DOHH2 (cell line): ENCODE results near the gene PPP1R2B.

Source experiments
- H3F3A ChIP-seq: fragments of 200-600 bp; sonication (generic), shearing (Covaris generic); 2 replicates; pipeline ENCODE4 v1.6.0; 2016; ENCODE audit warnings: antibody characterized with exemption, mild to moderate bottlenecking; ENCODE audit not compliant: control insufficient read depth, insufficient read depth
- H3K27ac ChIP-seq: fragments of 200-600 bp; sonication (generic); 2 replicates; pipeline ENCODE4 v1.5.1; 2014; ENCODE audit warnings: low read depth, mild to moderate bottlenecking, low read length, moderate library complexity
- H3K27me3 ChIP-seq: fragments of 200-600 bp; sonication (generic); 2 replicates; pipeline ENCODE4 v1.6.1; 2014; ENCODE audit warnings: mild to moderate bottlenecking, low read length, mixed read lengths; ENCODE audit not compliant: control insufficient read depth
- H3K36me3 ChIP-seq: fragments of 200-600 bp; sonication (generic); 2 replicates; pipeline ENCODE4 v1.6.1; 2014; ENCODE audit warnings: mild to moderate bottlenecking, low read length, moderate library complexity, mixed read lengths; ENCODE audit not compliant: control insufficient read depth
- H3K4me1 ChIP-seq: fragments of 200-600 bp; sonication (generic); 2 replicates; pipeline ENCODE4 v1.6.1; 2014; ENCODE audit warnings: mild to moderate bottlenecking, low read length, mixed read lengths; ENCODE audit not compliant: control insufficient read depth
- H3K4me2 ChIP-seq: fragments of 200-600 bp; sonication (generic); 2 replicates; pipeline ENCODE4 v1.6.0; 2014; ENCODE audit warnings: mild to moderate bottlenecking, low read length, moderate library complexity
- H3K4me3 ChIP-seq: fragments of 200-600 bp; sonication (generic); 2 replicates; pipeline ENCODE4 v1.5.1; 2014; ENCODE audit warnings: mild to moderate bottlenecking, low read length, mixed read lengths
- H3K79me2 ChIP-seq: fragments of 200-600 bp; sonication (generic); 2 replicates; pipeline ENCODE4 v1.6.1; 2014; ENCODE audit warnings: mild to moderate bottlenecking, low read length, mixed read lengths; ENCODE audit not compliant: control insufficient read depth
- H3K9me2 ChIP-seq: fragments of 200-600 bp; sonication (generic); replicated peaks from 2 replicates; pipeline ENCODE4 v1.6.1; 2014; ENCODE audit warnings: mild to moderate bottlenecking, low read length, mixed read lengths; ENCODE audit not compliant: control insufficient read depth
- H3K9me3 ChIP-seq: fragments of 200-600 bp; sonication (generic); 2 replicates; pipeline ENCODE4 v1.6.1; 2014; ENCODE audit warnings: antibody characterized with exemption, low read length, mixed read lengths; ENCODE audit not compliant: control insufficient read depth, insufficient read depth
- H4K20me1 ChIP-seq: fragments of 200-600 bp; sonication (generic); 2 replicates; pipeline ENCODE4 v1.6.0; 2014; ENCODE audit warnings: low read depth, mild to moderate bottlenecking, antibody characterized with exemption, low read length, moderate library complexity; ENCODE audit not compliant: control insufficient read depth, insufficient read depth
- EZH2phosphoT487 ChIP-seq: fragments of 200-600 bp; sonication (generic); IDR thresholded peaks from 2 replicates; pipeline ENCODE4 v1.6.1; 2017; ENCODE audit warnings: borderline replicate concordance, mild to moderate bottlenecking, antibody characterized with exemption, low read length, moderate library complexity, mixed read lengths
- TF ChIP-seq, protein P1 (sequence below): fragments of 200-600 bp; sonication (generic); IDR thresholded peaks from one replicate; pipeline ENCODE4 v1.5.1; 2014; ENCODE audit warnings: antibody characterized with exemption, mild to moderate bottlenecking, low read depth, low read length; ENCODE audit not compliant: poor library complexity, severe bottlenecking

Gene PPP1R2B

DNA sequence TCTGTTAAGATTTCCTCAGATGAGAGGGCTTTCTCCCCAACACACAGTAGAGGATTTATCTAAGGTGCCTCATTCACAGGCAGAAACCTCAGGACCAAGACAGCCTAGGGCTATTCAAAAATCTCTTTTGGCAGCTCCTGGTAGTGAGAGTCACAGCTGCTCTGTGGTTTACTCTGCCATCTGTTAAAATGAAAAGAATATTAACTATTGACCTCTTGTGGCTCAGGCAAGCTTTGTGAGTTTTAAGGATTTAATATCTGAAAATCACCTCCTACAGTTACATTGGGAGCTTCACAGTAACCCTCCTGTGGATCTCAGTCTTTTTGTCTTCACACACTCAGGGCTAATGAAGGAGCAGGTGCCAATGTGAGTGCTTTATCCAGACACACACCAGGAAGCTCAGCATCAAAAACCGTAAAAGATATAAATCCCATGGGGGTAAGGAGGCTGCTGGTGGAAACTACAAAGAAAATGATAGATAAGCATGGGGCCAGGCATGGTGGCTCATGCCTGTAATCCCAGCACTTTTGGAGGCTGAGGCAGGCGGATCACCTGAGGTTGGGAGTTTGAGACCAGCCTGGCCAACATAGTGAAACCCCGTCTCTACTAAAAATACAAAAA, 29.7 kb downstream of the PPP1R2B start:
- Histone ChIP-seq H3K27me3 (no peaks in the 10 kb centered on the region), H3K36me3 (peaks cover 16% of the 10 kb centered on the region), H3K4me3 (no peak overlapping the region), H3F3A (no peaks in the 10 kb centered on the region), H4K20me1 (no peaks in the 10 kb centered on the region), H3K4me1 (peaks cover 53% of the 10 kb centered on the region), H3K9me3 (peaks cover 2% of the 10 kb centered on the region; the same call in 1 of the 2 replicates), H3K9me2 (no peaks in the 10 kb centered on the region), H3K79me2 (no peaks in the 10 kb centered on the region), H3K27ac (no peak overlapping the region), H3K4me2 (peak overlapping the region; percentile 23)
- TF ChIP-seq, protein P1, sequence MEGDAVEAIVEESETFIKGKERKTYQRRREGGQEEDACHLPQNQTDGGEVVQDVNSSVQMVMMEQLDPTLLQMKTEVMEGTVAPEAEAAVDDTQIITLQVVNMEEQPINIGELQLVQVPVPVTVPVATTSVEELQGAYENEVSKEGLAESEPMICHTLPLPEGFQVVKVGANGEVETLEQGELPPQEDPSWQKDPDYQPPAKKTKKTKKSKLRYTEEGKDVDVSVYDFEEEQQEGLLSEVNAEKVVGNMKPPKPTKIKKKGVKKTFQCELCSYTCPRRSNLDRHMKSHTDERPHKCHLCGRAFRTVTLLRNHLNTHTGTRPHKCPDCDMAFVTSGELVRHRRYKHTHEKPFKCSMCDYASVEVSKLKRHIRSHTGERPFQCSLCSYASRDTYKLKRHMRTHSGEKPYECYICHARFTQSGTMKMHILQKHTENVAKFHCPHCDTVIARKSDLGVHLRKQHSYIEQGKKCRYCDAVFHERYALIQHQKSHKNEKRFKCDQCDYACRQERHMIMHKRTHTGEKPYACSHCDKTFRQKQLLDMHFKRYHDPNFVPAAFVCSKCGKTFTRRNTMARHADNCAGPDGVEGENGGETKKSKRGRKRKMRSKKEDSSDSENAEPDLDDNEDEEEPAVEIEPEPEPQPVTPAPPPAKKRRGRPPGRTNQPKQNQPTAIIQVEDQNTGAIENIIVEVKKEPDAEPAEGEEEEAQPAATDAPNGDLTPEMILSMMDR = no peak
- no peak for TF ChIP-seq EZH2phosphoT487

DNA sequence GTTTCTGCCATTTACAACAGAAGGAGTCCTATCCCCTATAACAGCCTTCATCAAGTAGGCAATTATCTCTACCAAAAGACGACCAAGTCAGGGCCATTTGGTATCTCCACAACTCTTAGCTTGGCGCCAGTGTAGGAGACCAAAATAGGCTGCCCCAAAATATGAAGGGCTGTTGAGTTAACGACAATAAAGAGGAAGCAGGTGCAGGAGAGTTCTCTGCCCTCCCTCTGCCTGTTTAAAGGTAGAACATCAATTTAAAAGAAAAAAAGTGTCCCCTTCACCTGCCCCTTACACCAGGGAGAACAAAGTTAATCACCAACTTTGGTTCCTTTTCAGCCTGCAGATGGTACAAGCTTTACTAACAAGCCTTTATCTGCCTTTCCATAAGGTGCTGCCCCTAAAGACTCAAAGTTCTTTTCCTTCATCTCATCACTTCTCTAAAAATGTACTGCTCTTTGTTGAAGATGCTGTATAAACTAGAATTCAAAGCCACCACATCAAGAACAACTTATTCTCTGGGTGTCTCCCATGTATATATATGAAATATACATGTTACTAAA, 33.3 kb downstream of the PPP1R2B start:
- Histone ChIP-seq H3K36me3 (peaks cover 16% of the 10 kb centered on the region), H3K9me3 (peaks cover 2% of the 10 kb centered on the region; the same call in 1 of the 2 replicates), H3K4me3 (peak overlapping the region; percentile 52), H3K9me2 (no peaks in the 10 kb centered on the region), H3K79me2 (no peaks in the 10 kb centered on the region), H3K4me2 (peak overlapping the region; percentile 66), H3F3A (no peaks in the 10 kb centered on the region), H3K27me3 (no peaks in the 10 kb centered on the region), H4K20me1 (no peaks in the 10 kb centered on the region), H3K4me1 (peaks cover 53% of the 10 kb centered on the region), H3K27ac (peak overlapping the region; percentile 80)
- no peak for TF ChIP-seq EZH2phosphoT487
- TF ChIP-seq, protein P1 = no peak

DNA sequence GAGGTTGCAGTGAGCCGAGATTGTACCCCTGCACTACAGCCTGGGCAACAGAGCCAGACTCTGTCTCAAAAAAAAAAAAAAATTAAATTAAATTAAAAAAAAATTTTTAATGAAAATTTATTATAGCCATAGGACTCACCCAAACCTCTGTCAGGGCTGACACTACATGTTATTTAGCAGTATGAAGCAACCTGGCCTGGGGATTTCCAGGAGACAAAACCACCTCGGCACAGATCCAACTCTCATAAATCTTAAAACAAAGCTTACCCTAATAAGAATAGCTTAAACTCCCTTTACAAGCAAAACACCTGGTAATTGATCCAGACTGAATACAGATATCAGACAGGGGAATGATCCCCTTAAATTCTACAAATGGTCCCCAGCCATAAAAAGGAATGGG, 38.4 kb downstream of the PPP1R2B start:
- Histone ChIP-seq H3K27ac (no peak overlapping the region), H3K36me3 (peaks cover 8% of the 10 kb centered on the region), H3K4me1 (peaks cover 57% of the 10 kb centered on the region), H4K20me1 (no peaks in the 10 kb centered on the region), H3K9me2 (no peaks in the 10 kb centered on the region), H3K27me3 (no peaks in the 10 kb centered on the region), H3K79me2 (no peaks in the 10 kb centered on the region), H3K4me3 (no peak overlapping the region), H3F3A (no peaks in the 10 kb centered on the region), H3K9me3 (no peaks in the 10 kb centered on the region), H3K4me2 (no peak overlapping the region)
- TF ChIP-seq EZH2phosphoT487 = no peak

DNA sequence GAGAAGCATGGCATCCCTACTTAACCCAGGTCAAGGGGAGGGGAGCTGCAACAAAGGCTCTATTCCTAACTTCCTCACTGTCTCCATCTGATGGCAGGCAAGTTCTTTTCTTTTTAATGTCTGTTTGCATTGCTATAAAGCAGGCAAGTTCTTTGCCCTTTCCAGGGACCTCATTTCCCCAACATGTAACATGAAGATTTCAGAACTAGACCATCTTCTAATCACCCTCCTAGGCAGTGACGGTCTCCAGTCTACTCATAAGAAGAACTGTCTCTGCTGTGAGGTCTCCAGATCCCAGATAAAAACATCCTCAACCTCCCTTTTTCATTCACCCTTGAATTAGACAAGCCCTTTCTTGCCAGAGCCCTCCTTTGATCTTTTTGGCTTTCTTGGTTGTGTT, 42.1 kb downstream of the PPP1R2B start:
- Histone ChIP-seq H3K9me2 (no peaks in the 10 kb centered on the region), H4K20me1 (no peaks in the 10 kb centered on the region), H3K36me3 (peaks cover 7% of the 10 kb centered on the region; the same call in 1 of the 2 replicates), H3K9me3 (no peaks in the 10 kb centered on the region), H3K4me2 (peak overlapping the region; percentile 23; the same call in 1 of the 2 replicates), H3K27me3 (no peaks in the 10 kb centered on the region), H3K4me3 (no peak overlapping the region), H3K79me2 (no peaks in the 10 kb centered on the region), H3F3A (no peaks in the 10 kb centered on the region), H3K4me1 (peaks cover 72% of the 10 kb centered on the region), H3K27ac (peak overlapping the region; percentile 72)
- TF ChIP-seq, protein P1 = peak; percentile 41
- no peak for TF ChIP-seq EZH2phosphoT487
